ENCODE data around the gene CRELD2.

Gene CRELD2

GRCh38 chr22:49948116-49948957 is 29.9 kb downstream of the CRELD2 start:
- DNase-seq = no peak

DNA sequence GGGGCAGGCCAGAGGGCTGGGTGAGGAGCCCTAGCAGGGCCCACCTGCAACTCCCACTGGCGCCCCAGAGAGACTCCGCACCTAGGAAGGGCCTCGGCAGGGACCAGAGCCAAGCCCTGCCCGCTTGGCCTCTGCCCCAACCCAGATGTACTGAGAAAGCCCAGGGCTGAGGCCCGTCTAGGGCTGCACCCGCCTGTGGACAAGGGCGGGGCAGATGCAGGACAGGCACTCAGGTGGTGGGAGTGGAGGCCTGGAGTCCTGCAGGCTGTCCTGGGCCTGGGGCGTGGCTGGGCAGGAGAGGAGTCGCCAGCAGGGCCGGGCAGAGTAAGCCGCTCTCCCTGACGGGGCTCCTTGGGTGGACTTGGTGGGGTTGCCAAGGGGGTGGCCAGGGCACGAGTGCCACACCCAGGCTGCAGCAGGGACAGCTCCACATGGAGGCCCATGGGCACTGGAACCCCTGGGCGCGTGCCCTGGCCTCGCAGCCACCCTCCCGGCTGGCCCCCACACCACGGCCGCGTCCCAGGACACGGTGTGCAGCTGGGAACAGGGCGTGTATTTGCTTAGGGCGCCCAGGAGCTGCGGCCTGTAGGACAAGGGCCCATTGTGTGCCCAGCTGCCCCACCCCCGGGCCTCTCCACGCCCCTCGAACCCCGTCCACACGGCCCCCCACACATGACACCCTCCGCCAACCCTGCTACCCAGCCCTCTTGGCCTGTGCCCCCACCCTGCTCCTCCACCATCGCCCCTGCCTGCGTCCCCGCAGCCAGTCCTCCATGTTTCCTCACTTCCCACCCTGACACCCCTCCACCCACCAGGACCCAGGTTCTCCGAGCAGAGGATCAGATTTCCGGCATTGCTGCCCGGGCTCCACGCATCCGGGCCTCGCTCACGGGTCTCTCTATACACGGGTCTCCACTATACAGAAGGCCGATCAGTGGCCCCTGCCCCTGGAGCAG is 30.8 kb downstream of the CRELD2 start:
- DNase-seq = no peak

GRCh38 chr22:49949914-49950292 is 31.5 kb downstream of the CRELD2 start:
- no peak for DNase-seq

DNA sequence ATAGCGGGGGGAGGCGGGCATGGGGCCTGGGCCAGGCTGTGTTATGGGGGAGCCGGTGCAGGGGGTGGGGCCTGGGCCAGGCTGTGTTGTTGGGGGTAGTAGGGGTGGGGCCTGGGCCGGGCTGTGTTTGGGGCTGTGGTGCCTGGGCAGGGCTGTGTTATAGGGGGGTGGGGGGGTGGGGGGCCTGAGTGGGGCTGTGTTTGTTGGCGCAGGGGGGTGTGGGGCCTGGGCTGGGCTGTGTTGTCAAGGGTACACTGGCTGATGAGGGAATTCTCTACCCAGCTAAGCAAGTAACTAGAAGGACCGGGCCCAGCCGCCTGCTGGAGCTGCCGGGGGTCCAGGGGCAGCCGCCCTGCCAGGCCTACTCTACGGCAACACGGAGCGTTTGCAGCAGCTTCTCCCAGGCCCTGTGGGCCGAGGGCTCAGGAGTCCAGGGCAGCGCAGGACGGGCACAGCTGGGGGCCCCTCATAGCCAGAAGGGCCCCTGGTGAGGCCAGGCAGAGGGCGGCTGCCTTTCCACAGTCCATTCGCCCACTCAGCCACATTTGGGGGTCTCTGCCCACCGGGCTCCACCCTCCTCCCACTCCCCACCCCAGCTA is 32.1 kb downstream of the CRELD2 start:
- no peak for DNase-seq

DNA sequence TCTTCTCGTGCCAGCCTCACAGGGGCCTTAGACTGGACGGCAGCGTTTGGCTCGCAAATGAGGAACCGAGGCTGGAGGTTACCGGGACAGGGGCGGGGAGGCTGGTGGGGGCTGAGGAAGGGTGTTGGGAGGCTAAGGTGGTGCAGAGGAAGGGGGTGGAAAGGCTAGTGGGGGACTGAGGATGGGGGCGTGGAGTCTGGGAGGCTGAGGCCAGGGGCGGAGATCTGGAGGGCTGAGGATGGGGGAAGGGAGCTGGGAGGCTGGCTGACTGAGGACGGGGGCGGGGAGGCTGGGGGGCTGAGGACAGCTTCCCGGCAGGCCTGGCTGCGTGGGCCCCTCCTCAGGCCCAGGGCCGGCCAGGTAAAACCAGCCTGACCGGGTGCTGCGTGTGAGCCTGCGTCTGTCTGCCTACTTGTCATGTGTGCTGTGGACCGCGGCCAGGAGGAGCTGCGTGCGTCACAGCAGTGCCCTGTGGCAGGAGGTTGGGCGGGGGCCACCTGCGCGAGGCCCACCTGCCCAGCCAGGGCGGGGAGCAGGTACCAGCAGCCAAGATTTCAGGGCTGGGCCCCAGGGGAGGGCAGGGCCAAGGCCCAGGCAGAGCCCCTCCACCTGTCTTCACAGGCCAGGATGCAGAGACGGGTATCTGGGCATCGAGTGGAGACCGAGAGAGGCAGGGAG is 32.7 kb downstream of the CRELD2 start:
- no peak for DNase-seq

GRCh38 chr22:49951678-49951985 is 33.2 kb downstream of the CRELD2 start:
- DNase-seq = no peak

DNA sequence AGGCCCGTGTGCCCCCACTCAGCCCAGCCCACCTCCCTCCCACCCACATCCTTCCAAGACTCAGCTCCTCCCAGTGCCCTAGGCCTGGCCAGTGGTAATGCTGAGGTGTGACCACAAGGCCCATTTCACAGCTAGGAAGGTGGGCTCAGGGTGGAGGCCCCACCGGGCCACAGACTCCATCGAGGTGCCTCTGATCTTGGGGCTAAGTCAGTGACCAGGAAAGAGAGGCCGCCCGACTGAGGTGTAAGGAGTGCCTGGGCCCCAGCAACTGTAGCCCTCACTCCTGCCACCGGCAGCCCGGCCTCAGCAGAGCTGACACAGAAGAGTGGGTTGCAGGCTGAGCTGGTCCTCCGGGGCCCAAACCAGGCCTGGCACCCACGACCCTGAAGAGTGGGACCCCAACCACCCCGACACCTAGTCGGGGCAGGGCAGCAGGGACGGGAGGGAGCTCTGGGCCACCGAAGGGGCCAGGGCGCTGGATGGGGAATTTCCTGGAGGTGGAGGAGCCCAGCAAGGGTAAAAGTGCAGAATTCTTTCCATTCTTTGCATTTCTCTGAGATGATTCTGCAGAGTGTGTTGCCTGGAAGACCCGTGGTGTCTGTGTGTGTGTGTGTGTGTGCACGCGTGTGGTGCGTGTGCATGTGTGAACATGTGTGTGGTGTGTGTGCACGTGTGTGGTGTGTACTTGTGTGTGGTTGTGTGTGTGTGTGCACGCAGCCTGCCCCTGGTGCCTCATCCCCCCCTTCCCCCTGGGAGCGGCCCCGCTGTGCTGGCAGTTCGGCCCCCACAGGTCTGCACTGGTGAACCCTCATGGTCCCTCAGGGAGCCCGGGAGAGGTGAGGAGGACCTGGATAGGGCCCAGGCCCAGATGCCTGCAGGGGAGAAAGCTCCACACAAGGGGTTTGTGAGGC is 33.8 kb downstream of the CRELD2 start:
- no peak for DNase-seq

- DNase-seq = no peak
Measured at GRCh38 chr22:49953027-49953679, 34.7 kb downstream of the CRELD2 start.

DNA sequence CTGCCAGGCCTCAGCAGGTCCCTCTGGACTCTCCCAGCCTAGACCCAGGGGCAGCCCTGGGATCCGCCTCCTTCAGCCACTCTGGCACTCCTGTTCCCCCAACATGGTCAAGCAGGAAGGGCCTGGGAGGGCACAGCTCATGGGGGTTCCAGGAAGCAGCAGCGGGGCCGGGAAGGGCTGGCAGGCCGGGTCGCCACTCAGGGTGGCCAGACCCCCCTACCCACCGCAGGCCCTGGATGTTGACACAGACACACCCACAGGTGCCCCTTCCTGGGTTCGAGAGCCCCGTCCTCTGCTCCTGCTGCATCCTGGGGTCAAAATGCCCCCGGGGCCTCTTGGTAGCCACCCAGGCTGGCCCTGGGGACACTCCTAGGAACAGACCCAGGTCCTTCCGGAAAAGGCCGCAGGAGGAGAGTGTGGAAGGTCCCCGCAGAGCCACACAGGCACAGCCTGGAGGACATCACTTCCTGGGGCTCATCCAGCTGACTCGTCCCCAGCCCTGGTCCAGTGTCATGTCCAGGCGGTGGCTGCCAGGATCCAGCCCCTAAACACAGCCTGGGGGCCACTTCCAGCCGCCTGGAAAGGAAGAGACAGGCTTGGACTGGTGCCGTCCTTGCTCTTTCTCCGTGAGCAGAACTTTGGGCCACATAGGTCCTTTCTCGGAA is 35.4 kb downstream of the CRELD2 start:
- no peak for DNase-seq

DNA sequence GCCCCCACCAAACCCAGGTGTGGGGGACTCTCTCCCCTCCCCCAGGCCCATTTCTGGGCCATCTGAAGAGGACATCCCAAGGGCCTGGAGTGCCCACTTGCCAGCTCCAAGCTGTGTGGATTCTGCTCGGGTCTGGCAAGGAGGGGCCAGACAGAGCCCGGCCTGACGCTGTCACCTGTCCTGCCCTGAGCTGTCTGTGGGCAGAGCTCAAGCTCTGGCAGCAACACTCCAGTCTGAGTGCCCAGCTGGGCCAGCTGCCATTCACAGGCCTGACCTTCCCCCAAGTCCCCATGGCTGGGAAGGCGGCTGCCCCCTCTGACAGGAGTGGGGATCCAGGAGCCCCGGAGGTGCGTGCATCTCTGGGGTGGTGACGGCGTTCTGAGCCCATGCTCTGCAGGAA is 35.9 kb downstream of the CRELD2 start:
- no peak for DNase-seq

GRCh38 chr22:49954991-49955580 is 36.7 kb downstream of the CRELD2 start:
- DNase-seq = no peak

DNA sequence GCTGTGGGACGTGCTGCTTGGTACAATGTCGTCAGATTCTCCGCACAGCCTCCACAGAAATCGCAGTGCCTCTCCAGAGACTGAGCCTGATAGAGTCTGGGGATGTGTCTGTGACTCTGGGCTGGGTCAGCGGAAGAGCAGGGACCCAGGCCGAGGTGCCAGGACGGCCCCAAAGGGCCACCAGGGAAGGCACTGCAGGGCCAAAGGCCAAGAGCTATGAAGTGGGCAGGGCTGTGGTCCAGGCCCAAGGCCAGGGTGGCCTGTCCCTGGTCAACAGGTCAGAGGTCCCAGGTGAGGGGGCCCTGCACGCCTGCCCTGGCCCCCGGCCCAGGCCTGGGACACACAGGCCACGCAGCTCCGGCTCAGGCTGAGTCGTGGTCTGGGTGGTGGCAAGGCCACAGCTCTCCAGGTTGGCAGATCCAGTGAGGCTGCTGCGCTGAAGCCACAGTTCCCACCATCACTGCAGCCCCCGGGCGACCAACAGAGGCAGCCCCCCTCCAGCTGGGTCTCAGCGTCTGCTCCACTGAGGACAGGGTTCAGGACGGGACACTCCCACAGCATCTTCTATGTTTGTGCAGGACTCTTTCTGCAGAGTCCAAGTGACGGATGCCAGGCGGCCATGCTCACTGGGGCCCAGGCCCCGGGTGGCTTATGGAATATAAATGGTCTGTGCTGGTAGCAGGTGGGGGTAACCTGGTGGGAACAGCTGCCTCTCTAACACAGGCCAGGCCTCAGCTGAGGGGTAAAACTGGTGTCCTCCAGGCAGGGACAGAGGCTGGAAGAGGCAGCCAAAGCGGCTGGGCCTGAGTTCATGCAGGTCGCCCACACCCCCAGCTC is 37.4 kb downstream of the CRELD2 start:
- DNase-seq = no peak

DNA sequence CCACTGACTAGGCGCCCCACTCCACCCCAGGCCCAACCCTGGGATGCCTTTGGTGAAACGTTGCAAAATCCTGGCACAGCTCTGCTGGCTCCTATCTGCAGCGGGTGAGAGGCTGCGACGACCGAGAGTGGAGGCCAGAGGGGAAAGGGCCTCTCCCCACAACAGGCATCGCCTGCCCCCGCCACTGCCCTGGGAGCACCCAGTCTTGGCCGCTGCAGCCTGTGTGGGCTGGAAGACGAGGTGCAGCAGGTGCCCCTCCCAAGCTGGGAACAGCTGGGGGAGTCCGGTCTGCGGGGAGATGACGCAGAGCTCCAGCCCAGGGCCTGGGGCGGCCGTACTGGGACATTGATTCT is 38.0 kb downstream of the CRELD2 start:
- DNase-seq = no peak

DNA sequence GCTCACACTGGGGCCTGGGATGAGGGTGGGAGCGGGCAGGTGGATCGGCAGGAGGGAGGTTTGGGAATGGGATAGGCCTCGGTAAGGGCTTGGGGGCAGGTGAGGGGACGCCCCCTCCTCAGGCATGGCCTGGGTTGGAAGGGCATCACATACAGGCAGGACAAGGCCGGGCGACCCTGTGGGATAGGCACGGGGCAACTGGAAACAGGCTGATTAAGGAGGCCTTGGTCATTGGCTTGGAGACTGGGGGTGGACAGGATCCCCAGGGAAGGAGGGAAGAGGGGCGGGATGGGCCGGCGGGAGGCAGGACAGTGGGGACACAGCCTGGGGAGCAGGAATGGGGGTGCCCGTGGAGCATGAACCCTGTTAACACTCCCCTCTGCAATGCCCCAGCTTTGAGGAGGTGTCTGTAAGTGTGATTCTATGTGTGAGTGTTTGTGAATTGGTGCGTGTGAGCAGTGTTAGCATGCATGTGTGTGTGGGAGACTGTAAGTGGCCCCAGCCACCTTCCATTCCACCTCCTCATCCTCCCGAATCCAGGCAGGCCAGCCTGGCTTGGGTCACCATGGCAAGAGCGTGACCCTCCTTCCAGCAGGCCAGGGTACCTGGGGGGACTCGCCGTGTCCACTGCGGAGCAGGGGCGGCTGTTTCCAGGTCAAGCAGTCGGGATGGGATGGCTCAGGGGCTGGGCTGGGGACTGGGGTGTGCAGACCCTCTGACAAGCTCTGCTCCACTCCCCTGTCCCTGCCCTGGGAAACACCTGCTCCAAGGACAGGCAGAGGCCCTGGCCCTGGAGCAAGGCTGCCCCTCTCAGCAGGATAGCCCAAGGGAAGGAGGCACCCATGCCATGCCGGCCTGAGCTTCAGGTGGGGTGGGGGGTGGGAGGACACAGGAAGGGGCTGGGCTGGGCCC is 38.7 kb downstream of the CRELD2 start:
- no peak for DNase-seq

DNA sequence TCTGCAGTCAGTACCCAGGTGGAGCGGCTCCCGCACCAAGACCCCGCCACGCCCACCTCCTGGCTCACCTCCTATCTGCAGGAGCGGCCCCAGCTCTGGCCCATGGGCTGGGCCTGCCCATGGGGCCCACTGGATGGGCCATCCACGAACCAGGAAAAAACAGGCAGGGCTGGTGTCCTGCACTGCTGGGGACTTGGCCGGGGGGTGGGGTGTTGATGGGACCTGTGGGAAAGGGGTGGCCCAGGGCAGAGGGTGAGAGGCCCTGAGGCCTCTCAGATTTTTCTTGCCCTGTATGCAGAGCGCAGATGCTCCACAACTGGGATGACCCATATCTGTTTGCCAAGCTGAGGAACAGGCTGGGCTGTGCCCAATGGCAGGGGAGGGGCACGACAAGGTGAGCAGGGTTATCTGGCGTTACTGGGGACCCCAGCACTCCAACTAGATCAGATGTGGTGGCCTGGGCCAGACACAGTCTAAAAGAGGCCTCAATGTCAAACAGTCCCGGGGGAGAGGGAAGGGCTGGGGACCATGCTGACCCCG is 39.5 kb downstream of the CRELD2 start:
- DNase-seq = no peak

- no peak for DNase-seq
Measured at GRCh38 chr22:49958366-49958921, 40.0 kb downstream of the CRELD2 start.

DNA sequence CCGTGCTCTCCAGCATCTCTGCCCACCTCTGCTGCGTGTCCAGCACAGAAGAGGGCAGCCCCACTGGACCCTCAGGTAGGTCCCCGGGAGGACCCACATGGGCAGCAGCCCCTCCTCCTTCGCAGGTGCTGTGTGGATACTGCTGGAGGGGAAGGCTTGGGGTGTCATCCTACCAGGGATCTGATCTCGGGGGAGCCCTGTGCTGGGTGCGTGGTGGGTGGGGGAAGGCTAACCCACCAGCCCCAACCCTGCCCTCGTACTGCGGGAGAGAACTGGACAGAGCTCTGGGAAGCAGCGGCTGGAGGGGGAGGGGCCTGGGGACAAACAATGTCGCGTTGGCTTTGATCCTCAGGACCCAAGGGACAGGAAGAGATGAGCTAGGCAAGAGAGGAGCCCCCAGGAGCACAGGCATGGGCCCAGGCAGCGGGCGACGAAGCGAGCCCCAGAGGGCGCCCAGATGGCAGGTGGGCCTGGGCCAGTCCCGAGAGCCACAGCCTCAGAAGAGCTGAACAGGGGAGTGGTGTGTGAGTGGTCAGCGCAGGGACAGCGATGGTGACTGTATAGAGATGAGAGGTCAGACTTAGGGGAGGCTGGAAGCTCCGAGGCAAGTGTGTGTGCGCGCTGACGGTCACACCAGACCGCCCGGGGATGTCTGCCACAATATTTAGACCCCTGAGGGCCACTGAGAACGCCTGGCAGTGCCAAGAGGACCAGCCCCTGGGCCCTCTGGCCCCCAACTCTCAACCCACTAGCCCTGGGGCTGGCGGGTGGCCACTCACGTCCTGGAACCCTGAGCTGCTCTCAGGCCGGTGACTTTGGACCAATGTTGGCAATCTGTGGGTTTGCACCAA is 40.7 kb downstream of the CRELD2 start:
- no peak for DNase-seq

Data from activated naive CD4-positive, alpha-beta T cell (primary cell).